Stomach (tissue), 4 donors: ENCODE results near the gene ABHD17C.

ENCODE experiments used
- POLR2A ChIP-seq, 4 donors: fragments of 450-650 bp; IDR thresholded peaks; one replicate each; pipeline ENCODE4 v1.6.1; 2016; ENCODE audit warnings: antibody characterized with exemption in 4 of 4, control low read depth in 2 of 4, mild to moderate bottlenecking in 1 of 4, moderate library complexity in 1 of 4
- TF ChIP-seq, protein P1 (sequence below), 7 experiments: fragments of 450-650 bp in 4 of 7; fragments of 200-600 bp in 3 of 7; sonication (generic) in 3 of 7; IDR thresholded peaks; one replicate each; pipeline ENCODE4 v1.5.1; 2016 to 2019; ENCODE audit warnings: antibody characterized with exemption in 7 of 7, control low read depth in 2 of 7, mild to moderate bottlenecking in 1 of 7

GRCh38 chr15:80801891-80802680 lies 107.0 kb downstream of the ABHD17C start:
- TF ChIP-seq, protein P1, sequence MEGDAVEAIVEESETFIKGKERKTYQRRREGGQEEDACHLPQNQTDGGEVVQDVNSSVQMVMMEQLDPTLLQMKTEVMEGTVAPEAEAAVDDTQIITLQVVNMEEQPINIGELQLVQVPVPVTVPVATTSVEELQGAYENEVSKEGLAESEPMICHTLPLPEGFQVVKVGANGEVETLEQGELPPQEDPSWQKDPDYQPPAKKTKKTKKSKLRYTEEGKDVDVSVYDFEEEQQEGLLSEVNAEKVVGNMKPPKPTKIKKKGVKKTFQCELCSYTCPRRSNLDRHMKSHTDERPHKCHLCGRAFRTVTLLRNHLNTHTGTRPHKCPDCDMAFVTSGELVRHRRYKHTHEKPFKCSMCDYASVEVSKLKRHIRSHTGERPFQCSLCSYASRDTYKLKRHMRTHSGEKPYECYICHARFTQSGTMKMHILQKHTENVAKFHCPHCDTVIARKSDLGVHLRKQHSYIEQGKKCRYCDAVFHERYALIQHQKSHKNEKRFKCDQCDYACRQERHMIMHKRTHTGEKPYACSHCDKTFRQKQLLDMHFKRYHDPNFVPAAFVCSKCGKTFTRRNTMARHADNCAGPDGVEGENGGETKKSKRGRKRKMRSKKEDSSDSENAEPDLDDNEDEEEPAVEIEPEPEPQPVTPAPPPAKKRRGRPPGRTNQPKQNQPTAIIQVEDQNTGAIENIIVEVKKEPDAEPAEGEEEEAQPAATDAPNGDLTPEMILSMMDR (IDR thresholded peaks at IDR 0.05) = no peak
- no peak for TF ChIP-seq POLR2A (IDR thresholded peaks at IDR 0.05)
